ENCODE results near the gene SMCO2. TPM values are rescaled to one million over a fixed set of nuclear protein-coding genes. Genes with fewer than 3 reads are reported as not detected.

The SMCO2 gene
- total RNA-seq, 1 donor from 2014 or later: 0.46 TPM

DNA sequence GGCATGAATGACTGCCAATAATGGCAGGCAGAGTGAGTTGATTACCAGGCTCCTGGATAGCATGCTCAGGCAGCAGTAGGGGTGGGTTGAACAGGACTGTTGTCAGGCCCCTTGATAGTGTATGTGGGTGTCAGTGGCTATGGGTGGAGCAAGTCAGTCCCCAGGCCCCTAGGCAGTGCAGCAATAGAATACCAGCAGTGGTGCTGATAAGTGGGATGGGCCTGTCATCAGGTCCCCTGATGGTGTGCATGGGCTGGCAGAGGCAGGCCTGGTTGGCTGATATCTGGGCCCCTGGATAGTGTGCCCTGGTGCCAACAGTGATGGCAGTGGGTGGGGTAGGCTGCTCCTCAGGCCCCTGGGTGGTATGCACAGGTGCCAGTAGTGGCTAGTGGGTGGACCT, 32.4 kb downstream of the SMCO2 start:
- DNase-seq (ENCODE audit: low spot score): no peak
- H3K36me3 Mint-ChIP-seq (ENCODE audit: low read depth, unreplicated experiment): peaks cover 15% of the 10 kb centered on the region
- H3K27me3 Mint-ChIP-seq (ENCODE audit: unreplicated experiment): peaks cover 1% of the 10 kb centered on the region
- no peak overlapping the region for H3K4me3 Mint-ChIP-seq (ENCODE audit: unreplicated experiment)
- H3K4me1 Mint-ChIP-seq (ENCODE audit: unreplicated experiment): no peaks in the 10 kb centered on the region
- H3K27ac Mint-ChIP-seq (ENCODE audit: unreplicated experiment): no peak overlapping the region
- H3K9me3 Mint-ChIP-seq (ENCODE audit: unreplicated experiment): peaks cover 10% of the 10 kb centered on the region
- TF ChIP-seq, protein P1, sequence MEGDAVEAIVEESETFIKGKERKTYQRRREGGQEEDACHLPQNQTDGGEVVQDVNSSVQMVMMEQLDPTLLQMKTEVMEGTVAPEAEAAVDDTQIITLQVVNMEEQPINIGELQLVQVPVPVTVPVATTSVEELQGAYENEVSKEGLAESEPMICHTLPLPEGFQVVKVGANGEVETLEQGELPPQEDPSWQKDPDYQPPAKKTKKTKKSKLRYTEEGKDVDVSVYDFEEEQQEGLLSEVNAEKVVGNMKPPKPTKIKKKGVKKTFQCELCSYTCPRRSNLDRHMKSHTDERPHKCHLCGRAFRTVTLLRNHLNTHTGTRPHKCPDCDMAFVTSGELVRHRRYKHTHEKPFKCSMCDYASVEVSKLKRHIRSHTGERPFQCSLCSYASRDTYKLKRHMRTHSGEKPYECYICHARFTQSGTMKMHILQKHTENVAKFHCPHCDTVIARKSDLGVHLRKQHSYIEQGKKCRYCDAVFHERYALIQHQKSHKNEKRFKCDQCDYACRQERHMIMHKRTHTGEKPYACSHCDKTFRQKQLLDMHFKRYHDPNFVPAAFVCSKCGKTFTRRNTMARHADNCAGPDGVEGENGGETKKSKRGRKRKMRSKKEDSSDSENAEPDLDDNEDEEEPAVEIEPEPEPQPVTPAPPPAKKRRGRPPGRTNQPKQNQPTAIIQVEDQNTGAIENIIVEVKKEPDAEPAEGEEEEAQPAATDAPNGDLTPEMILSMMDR (IDR thresholded peaks at IDR 0.05; ENCODE audit: unreplicated experiment): no peak

DNA sequence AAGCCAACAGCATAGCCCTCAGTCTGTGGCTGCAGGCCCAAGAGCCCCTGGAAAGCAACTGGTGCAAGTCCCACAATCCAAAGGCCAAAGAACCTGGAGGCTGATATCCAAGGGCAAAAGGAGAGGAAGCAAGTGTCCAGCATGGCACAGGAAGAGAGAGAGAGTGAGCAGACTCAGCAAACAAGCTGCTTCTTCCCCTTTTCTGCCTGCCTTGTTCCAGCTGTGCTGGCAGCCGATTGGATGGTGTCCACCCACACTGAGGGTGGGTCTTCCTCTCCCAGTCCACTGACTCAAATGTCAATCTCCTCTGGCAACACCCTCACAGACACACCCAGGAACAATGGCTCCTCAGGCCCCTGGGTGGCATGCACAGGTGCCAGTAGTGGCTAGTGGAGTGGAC, 33.5 kb downstream of the SMCO2 start:
- DNase-seq (ENCODE audit: low spot score): no peak
- TF ChIP-seq, protein P1 (IDR thresholded peaks at IDR 0.05; ENCODE audit: unreplicated experiment): no peak
- Mint-ChIP-seq H3K9me3 (ENCODE audit: unreplicated experiment) (peaks cover 10% of the 10 kb centered on the region), H3K27me3 (ENCODE audit: unreplicated experiment) (peaks cover 1% of the 10 kb centered on the region), H3K4me3 (ENCODE audit: unreplicated experiment) (no peak overlapping the region), H3K4me1 (ENCODE audit: unreplicated experiment) (no peaks in the 10 kb centered on the region), H3K36me3 (ENCODE audit: low read depth, unreplicated experiment) (peaks cover 15% of the 10 kb centered on the region), H3K27ac (ENCODE audit: unreplicated experiment) (no peak overlapping the region)

DNA sequence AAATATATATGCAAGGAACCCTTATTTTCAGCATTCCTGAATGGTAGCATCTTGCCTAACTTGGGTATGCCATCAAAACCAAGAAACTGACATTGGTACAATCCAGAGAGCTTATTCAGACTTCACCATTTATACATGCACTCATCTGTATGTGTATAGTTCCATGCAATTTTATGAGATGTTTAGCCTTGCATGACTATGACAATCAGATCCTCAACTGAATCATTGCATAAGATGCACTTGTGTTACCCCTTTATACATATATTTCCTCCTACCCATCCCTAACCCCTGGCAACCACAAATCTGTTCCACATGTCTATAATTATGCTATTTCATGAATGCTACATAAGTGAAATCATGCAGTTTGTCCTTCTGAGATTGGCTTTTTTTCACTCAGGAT, 40.4 kb downstream of the SMCO2 start:
- H3K27me3 Mint-ChIP-seq (ENCODE audit: unreplicated experiment): no peaks in the 10 kb centered on the region
- no peak for DNase-seq (ENCODE audit: low spot score)
- H3K4me1 Mint-ChIP-seq (ENCODE audit: unreplicated experiment): no peaks in the 10 kb centered on the region
- TF ChIP-seq, protein P1 (IDR thresholded peaks at IDR 0.05; ENCODE audit: unreplicated experiment): no peak
- no peak overlapping the region for H3K27ac Mint-ChIP-seq (ENCODE audit: unreplicated experiment)
- H3K36me3 Mint-ChIP-seq (ENCODE audit: low read depth, unreplicated experiment): no peaks in the 10 kb centered on the region
- H3K4me3 Mint-ChIP-seq (ENCODE audit: unreplicated experiment): no peak overlapping the region
- H3K9me3 Mint-ChIP-seq (ENCODE audit: unreplicated experiment): no peaks in the 10 kb centered on the region

DNA sequence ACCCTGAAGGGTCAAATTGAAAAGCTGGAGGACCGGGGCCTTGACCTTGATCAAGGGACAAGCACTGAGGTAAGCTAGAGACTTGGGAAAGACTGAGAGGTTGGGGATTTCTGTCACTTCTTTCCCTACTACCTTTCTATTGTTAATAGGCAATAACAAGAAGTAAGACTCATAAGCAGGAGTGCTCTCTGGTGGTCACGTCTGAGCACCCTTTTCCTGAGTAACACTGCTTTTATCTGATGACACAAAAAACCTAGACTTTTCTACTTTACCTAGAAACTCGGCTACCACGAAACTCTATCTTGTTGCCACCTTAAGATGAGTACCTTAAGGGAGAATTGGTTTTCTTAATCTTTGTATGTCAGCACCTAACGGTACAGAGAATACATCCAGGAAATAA, 41.9 kb downstream of the SMCO2 start:
- no peak for DNase-seq (ENCODE audit: low spot score)
- H3K27ac Mint-ChIP-seq (ENCODE audit: unreplicated experiment): no peak overlapping the region
- no peak overlapping the region for H3K4me3 Mint-ChIP-seq (ENCODE audit: unreplicated experiment)
- TF ChIP-seq, protein P1 (IDR thresholded peaks at IDR 0.05; ENCODE audit: unreplicated experiment): no peak
- no peaks in the 10 kb centered on the region for H3K9me3 Mint-ChIP-seq (ENCODE audit: unreplicated experiment)
- no peaks in the 10 kb centered on the region for H3K4me1 Mint-ChIP-seq (ENCODE audit: unreplicated experiment)
- no peaks in the 10 kb centered on the region for H3K36me3 Mint-ChIP-seq (ENCODE audit: low read depth, unreplicated experiment)
- no peaks in the 10 kb centered on the region for H3K27me3 Mint-ChIP-seq (ENCODE audit: unreplicated experiment)

DNA sequence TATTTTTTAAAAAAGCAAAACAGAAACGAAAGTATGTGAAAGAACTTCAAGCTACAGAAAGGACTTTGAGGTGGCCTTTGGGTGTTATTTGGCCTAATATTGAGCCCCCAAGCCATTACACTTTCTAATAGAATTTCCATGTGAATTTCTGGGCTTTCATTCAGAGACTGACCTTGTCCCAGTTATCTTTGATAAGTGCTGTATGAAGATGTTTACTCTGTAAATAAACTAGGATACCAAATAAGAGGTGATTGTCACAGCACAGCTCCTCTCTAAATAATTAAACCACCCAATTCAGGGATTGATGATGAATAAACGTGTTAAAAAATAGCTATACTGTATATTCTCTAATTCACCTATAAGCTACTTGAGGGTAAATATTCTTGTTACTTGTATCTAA, 44.7 kb downstream of the SMCO2 start:
- Mint-ChIP-seq H3K27me3 (ENCODE audit: unreplicated experiment) (no peaks in the 10 kb centered on the region), H3K36me3 (ENCODE audit: low read depth, unreplicated experiment) (no peaks in the 10 kb centered on the region), H3K27ac (ENCODE audit: unreplicated experiment) (no peak overlapping the region), H3K4me1 (ENCODE audit: unreplicated experiment) (peaks cover 8% of the 10 kb centered on the region), H3K9me3 (ENCODE audit: unreplicated experiment) (no peaks in the 10 kb centered on the region), H3K4me3 (ENCODE audit: unreplicated experiment) (no peak overlapping the region)
- TF ChIP-seq, protein P1 (IDR thresholded peaks at IDR 0.05; ENCODE audit: unreplicated experiment): no peak
- no peak for DNase-seq (ENCODE audit: low spot score)
